Stimulated activated CD4-positive, alpha-beta T cell treated with anti-CD3 and anti-CD28 coated beads, Interleukin-12 subunit alpha, Interleukin-12 subunit beta, amount 100 ng/mL, for 4 hours (primary cell): ENCODE results near the gene RAP1B.
A peak's percentile ranks its signal among the peaks of the same experiment; 100 is the strongest.
"Not testable (repeated sequence)": the region's sequence is repeated elsewhere in the genome, so short reads cannot be mapped to it uniquely, and the experiment has no call there.

ENCODE experiments used
- DNase-seq: peaks from one replicate; pipeline ENCODE4 v3.0.0-alpha.2; 2020

The RAP1B gene

DNA sequence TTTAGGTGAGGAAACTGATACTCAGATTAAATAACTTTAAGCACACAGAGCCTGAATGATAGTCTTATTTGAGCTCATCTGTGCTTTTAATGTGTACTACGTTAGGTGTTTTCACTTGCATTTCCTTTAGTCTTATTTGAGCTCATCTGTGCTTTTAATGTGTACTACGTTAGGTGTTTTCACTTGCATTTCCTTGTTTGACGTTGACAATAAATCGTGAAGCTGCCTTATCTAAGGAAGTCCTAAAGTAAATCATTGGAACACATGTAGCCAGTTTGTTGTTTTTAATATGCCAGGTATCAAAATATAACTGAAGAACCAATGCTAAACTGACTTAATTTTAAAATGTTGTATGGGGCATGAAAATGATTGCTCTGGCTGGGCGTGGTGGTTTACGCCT is 2.0 kb downstream of the RAP1B start:
- no peak for DNase-seq

DNA sequence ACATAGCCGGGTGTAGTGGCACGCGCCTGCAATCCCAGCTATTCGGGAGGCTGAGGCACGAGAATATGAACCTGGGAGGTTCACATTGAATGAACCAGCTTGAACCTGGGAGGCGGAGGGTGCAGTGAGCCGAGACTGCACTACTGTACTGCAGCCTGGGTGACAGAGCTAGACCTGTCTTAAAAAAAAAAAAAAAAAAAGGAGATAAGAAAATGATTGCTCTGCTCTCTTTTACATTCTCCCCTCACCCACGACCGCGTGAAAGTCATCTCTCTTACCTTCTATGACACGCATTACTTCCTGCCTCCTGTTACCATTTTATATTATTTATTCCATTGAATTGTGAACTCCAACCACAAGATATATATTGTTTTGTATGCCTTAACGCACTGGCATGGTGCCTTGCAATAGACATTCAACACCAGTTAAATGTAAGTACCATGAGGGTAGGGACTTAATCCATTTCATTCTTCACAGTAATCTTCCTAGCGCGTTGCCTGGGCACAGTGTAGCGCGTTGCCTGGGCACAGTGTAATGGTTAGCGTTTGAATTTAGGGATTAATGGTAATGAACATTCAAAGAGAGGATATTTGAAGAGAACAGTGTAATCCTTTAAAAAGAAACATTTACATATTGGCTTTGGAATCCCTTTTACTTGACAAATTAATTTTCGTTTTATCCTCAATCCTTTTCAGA is 2.7 kb downstream of the RAP1B start:
- DNase-seq: peak; percentile 18

DNA sequence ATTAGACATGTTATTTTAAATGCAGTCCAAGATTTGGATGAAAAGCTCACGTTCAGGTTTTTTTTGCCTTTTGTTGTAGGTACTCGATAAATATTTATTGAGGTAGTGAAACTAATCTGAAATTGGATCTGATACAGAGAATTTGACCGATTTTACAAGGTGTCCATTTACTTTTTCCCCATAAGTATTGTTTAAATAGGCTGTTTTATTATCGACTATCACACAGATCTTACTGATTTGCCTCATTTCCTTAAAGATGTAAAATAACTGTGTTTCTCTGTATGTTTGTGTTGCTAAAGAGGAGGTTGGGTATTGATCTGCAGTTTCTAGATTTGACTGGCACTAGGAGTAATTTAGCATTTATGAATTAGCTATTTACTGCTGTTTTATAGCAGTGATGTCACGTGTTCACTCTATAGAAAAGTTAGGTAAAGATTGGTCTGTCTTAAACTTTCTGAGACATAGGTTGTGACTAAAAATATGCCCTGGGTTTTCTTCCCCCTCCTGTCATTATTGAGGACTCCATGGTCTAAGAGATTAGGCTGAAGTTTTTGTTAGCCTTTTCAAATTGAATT is 3.5 kb downstream of the RAP1B start:
- DNase-seq: no peak

DNA sequence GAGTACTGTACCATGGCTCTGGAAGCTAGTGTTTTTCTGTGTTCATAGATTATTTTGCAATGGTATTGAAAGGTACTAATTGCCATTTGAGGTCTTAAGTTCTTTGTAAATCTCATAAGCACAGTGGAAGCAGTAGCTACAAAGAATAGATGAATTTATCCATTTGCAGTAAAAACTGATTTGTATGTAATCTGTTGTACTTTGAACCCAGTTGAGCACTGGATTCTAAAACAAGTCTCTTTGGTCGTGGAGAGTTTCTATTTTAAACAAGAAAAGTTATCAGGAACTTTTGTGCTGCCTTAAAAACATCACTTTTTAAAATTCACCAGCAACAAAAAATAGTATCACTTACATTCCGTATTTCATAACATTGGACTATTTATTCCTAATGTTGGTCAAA is 4.1 kb downstream of the RAP1B start:
- DNase-seq: no peak

DNA sequence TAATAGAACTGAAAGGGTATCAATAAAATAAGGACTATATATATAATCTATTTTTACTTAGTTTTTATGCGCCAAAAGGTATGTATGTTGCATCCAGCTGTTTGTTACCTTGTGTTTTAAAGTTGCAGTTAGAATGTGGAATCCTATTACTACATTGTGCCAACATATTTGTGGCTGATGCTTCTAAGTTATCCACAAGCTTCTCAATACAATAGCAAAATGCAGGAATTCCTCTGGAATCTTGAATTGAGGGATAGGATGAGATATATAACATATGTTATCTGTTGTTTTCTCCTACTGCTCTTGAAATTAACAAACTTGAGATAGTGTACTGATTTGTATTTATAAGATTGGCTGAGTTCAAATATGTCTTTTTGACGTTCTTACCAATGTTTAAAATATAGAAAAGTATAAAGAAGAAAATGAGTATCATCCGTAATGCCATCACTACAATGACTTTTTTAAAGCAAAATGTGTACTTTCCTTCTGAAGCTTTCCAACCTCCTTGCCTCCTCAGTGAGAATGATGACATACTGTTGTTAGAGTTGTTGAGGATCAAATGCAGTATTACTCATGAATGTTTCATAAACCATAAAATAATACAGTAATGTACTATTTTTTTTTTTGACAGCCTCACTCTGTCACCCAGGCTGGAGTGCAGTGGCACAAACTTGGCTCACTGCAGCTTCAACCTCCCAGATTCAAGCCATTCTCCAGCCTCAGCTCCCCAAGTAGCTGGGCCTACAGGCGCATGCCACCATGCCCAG is 6.6 kb downstream of the RAP1B start:
- no peak for DNase-seq

DNA sequence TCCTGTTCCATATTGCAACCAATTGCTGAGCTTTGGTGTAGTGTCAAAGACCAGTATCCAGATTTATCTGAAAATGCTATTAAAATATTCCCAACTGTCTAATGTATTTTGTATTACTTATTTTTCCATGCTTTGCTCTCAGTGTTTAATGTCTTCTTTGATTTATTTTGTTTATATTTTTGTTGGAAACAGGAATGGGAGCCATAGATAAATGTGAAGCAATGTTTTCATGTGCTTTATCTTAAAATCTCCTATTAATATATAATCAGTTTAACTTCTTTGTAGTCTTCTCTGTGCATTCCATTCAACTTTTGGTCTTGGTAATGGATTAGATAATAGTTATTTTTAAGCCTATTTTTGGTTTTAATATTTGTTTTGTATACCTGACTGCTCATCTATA is 8.8 kb downstream of the RAP1B start:
- DNase-seq: no peak

DNA sequence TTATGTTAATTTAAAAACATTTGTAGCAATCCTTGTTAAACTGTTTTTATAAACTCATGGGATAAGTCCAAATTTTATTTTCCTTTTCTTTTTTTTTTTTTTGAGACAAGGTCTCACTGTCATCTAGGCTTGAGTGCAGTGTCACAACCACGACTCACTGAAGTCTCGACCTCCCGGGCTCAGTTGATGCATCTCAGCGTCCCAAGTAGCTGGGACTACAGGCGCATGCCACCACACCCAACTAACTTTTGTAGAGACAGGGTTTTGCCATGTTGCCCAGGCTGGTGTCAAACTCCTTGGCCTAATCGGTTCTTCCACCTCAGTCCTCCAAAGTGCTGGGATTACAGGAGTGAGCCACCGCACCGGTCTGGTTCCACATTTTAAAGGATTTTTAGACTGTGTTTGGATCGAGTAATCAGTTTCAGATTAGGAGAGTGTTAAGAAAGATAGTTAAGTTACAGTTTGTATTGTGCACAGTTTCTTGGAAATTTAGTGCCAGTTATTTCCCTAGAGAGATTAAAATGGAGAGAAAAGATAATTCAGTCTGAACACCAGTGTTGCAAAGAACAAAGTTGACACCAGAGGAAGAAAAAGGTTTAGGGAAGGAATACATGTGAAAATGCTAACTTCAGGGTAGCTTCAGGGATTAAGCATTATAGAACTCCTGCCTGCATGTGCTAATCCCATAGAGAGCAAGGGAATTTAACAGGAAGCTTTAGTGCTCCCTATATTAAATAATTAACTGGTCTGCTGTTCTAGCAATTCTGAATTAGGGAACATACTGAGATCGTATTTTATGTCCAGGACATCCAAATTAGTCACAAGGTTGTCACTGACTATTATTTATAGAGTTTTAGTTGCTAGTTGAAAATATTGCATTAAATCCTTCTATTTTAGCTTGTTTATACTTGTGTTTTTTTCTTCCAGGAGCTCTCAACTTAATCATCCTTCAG is 10.1 kb downstream of the RAP1B start:
- no peak for DNase-seq

DNA sequence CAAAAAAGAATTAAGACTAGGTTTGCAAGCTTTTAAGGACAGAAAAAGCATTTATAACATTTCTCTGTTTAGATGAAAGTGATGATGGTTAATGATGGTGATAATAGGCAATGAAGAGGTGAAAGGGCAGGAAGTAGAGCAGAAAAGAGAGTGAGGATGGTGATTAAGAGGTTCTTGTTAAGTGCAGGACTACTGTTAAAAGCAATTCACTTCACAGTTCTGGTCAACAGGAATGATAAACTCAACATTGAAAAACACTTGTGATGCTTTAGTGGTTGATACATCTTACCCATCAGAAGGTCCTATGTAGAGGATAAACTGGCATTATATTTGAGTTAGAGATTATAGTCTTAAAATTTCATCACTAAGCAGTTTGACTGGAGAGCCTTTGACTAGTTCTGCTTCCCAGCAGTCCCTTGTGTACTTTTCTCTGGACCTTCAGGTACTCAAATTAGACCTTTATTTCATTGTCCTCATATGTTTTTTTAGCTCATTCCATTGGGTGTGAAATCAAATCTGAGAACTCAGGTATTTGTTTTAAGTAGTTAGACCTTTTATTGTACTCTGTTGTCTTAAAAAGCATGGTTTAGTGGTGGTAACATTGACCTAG is 10.9 kb downstream of the RAP1B start:
- no peak for DNase-seq

DNA sequence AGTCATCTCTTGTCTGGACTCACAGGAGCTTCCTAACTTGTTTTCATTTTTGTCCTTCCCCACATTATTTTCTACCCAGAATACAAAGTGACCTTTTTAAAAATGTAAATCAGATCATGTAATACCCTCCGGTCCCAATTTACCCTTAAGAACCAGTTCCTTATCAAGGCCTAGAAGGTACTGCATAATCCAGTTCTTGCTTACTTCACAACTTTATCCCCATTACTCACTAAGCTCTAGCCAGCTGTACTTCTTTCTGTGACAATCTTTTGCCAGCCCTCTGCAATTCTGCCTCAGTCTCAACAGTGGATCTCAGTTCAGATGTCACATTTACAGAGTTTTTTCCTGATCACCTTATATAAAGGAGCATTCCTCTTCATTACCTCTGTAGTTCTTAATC is 11.6 kb downstream of the RAP1B start:
- no peak for DNase-seq

DNA sequence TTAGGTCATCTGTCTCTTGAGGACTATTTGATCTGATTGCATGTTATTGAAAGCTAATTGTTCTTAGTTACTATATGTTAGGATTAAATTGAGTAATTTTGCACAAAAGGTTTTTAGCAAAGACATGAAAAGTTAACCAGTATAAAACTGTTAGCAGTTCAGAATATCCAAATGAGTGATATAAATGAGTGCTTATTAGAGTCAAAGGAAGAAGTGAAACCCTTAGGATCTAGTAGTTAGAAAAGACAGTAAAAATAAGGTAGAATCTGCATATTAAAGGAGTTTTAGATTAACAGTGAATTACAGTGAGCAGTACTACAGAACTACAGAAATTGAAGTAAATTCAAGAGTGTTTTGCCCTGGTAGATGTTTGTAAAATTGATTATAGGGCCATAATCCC is 12.4 kb downstream of the RAP1B start:
- no peak for DNase-seq

DNA sequence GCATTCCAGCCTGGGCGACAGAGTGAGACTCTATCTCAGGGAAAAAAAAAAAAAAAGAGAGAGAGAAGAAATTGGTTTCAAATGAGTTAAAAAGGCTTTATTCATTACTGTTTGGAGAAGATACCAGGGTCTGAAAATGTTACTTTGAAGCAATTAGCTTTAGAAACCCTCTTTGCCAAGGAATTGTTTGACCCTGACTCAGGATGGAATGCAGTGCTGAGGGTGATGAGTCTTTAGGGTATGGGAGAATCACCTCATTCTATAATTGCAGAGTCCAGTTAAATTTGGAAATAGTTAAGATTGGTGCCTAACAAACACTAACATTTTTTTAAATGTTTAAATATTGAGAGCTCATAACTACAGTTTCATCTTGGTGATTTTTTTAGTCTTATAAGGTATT is 13.3 kb downstream of the RAP1B start:
- no peak for DNase-seq

DNA sequence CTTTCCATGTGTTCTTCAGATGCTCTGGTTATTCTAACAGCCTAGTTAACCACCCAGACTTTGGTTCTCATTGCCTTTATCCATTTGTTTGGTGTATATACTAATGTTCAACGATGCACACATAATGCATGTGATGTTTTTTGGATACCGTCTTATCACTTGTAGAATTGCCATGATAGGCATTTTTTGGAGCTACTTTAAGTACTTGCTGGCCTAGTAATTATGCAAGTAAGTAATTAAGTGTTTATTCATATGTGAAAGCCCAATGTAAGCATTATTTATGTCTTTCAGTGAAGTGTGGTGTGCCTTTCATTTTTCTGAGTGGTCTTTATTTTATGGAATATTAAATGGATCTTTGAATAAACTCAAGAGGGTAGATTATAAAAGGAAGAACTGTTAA is 14.2 kb downstream of the RAP1B start:
- no peak for DNase-seq

DNA sequence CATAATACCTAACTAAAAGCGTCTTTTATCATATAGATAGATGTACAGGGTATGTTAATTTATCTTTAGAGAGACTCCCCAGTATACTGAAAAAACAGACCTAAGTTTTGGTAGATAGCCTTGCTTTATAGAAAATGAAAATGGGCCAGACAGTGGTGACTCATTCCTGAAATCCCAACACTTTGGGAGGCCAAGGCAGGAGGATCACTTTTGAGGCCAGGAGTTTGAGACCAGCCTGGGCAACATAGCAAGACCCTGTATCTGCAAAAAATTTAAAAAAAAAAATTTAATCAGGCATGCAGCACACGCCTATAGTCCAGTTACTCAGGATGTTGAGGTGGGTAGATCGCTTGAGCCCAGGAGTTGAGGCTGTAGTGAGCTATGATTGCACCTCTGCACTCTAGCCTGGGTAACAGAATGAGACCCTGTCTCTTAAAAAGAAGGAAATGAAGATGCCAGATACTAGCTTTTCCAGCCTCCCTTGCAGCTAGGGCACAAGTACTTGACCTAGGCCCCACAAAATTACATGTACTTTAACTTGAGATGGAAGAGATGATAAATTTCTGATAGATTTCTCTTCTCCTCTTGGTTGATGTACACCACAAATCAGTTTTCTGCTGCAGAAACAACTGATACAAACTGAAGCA is 17.1 kb downstream of the RAP1B start:
- DNase-seq: no peak

DNA sequence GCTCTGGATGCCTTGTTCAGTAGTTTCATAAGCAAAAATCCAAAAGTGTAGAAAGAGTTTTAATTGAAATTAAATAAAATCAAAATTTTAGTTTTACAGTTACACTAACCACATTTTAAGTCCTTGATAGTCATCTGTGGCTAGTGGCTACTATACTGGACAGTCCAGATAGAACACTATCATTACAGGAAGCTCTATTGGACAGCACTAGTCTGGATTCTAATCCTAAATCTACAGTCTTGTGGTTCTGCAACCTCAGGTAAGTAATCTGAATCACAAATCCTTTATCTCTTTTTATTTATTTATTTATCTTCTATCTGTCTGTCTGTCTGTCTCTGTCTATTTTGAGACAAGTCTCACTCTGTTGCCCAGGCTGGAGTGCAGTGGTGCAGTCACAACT is 18.0 kb downstream of the RAP1B start:
- no peak for DNase-seq

DNA sequence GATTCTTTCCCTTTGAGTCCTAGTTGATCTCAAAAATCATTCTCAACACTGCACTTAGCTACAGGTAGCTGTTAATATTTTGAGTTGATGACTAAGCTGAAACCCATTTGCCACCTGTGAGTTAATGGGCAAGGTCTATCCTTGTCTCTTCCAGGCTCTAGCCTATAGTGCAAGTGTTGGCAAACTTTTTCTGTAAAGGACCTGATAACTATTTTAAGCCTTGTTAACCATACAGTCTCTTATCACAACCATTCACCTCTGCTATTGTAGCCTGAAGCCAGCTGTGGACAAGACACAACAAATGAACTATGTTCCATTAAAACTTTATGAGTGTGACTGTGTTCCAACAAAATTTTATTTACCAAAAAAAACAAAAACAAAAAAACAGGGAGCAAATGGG is 19.4 kb downstream of the RAP1B start:
- no peak for DNase-seq

DNA sequence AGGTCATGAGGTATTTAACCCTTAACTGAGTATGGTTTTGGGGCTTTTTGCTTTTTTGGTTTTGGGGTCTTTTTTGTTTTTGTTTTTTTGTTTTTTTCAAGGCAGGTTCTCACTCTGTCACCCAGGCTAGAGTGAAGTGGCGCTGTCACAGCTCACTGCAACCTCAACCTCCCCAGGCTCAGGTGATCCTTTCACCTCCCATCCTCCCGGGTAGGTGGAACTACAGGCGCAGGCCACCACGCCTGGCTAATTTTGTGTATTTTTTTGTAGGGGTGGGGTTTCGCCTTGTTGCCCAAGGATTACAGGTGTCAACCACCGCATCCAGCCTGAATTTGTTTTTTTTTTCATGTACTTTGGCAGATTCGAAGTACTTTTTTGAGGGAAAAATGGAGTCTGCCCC is 19.9 kb downstream of the RAP1B start:
- DNase-seq: no peak

DNA sequence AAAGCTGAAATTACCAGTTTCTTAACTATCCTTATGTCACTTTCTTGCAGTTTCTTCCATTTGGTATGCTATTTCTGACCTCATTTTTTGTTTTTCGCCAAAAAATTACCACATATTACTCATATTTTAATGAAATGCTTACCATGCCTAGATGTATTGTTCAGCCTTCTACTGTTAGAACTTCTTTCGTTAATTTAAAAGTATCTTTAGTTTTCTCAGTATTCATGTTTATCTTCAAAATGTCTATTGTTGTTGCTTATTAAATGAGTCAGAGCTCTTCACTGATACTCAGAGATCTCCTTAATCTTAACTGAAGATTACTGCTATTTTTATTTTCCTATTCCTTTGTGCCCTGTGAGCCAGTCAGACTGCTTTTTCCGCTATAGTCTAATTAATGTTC is 20.5 kb downstream of the RAP1B start:
- no peak for DNase-seq

DNA sequence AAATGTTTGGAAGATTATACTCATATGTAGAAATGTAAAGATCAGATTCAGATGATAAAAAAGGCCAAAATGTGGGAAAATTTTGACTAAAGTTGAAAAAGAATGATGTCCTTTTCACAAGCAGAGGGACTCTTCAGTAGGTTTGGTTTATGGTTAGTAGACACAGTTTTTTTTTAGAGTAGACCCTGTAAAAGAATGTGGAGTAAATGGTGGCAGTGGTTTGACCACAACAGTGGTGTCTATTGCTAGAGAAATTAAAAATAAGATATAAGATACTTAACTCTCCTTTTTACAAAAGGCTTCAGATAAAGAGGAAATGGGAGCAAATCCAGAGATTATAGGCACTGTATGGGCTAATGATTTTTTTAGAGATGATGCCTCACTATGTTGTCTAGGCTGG is 21.8 kb downstream of the RAP1B start:
- DNase-seq: no peak

DNA sequence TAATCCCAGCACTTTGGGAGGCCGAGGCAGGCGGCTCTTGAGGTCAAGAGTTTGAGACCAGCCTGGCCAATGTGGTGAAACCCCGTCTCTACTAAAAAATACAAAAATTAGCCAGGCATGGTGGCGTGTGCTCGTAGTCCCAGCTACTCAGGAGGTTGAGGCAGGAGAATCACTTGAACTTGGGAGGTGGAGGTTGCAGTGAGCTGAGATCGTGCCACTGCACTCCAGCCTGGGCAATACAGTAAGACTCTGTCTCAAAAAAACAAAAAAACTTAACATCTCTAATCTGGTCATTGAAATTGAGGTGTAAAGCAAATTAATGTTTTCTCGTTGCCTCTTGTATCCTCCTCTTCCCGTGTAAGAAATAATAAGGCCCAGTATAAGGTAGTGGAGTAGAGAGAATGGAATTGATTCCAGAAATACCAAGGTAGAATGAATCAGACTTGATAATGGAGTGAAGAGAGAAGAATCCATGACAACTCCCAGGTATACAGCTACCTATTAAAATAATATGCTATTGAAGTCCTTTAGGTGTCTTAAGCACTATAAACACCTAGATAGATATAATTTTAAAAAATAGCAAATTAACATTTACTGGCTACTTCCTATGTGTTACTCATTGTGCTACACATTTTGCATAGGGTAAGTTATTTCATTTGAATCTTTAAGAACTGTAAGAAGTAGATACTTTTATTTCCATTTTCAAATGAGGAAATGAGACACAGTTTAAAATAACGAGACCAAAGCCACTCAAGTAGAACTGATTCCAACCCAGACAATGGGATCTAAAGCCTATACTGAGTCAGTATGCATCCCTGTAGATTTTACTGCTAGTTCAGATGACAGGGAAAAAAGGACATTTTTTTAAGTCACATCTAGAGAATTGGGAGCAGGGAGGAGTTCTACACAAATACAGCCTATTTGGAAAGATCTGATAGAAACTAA is 23.2 kb downstream of the RAP1B start:
- no peak for DNase-seq

DNA sequence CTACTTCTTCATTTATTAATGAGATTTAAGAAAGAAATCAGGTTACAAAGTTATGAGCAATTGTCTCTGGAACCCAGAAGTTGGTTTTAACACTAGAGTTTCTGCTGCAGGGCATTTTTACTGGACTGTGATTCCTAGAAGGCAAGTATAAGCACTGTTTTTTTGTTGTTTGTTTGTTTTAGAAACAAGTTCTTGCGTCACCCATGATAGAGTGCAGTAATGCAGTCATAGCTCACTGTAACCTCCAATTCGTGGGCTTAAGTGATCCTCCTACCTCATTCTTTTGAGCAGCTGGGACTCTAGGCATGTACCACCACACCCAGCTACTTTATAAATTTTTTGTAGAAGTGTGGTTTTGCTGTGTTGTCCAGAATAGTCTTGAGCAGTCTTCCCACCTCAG is 25.6 kb downstream of the RAP1B start:
- DNase-seq: no peak

DNA sequence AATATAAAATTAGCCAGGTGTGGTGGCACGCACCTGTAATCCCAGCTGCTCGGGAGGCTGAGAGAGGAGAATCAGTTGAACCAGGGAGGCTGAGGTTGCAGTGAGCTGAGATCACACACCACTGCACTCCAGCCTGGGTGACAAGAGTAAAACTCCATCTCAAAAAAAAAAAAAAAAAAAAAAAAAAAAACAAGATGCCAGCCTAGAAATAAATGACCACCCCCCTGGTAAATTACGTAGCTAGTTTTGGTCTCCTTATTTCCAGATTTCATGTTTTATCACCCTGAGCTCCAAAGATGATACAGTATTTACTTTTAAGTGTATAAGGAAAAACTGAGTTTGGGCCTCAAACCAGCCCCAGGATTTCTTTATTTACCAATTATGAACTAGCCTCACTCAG is 26.7 kb downstream of the RAP1B start:
- DNase-seq: not testable (repeated sequence)
